COLO829 (cell line): Measurements from ENCODE around the gene PGGHG.
"Not testable (repeated sequence)": the region's sequence is repeated elsewhere in the genome, so short reads cannot be mapped to it uniquely, and the experiment has no call there.

Experiments
- DNase-seq: peaks from one replicate; pipeline ENCODE4 v3.0.0; 2012; ENCODE audit warnings: low spot score

PGGHG gene

GRCh38 chr11:313787-314553, 25.0 kb downstream of the PGGHG start, which contains the start of gene IFITM1:
IFITM1 (plus strand) TSS chr11:314040; CDS start chr11:314171, 131 bp downstream.
- DNase-seq, result no peak

GRCh38 chr11:314554-314875, 25.6 kb downstream of the PGGHG start:
- not testable (repeated sequence) for DNase-seq

GRCh38 chr11:315051-315481, 26.1 kb downstream of the PGGHG start:
- no peak for DNase-seq

GRCh38 chr11:315516-315994, 26.6 kb downstream of the PGGHG start:
- DNase-seq, result no peak

- no peak for DNase-seq
Measured at GRCh38 chr11:316031-316701, 27.2 kb downstream of the PGGHG start.

DNA sequence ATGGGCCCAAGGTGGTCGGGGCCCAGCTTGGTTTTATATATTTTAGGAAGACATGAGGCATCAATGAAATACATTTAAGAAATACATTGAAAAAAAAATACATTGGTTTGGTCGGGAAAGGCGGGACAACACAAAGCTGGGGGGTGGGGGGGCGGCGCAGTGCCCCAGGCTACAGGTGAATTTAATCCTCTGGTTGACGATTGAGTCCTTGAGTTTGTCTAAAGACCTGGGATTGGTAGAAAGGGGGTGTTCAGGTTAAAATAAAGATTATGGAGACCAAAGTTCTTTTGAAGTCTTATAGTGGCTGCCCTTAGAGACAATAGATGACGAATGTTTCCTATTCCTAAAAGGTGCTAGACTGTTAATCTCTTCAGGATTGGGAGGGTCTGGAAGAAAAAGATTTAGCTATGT, 28.0 kb downstream of the PGGHG start:
- DNase-seq, result no peak

DNA sequence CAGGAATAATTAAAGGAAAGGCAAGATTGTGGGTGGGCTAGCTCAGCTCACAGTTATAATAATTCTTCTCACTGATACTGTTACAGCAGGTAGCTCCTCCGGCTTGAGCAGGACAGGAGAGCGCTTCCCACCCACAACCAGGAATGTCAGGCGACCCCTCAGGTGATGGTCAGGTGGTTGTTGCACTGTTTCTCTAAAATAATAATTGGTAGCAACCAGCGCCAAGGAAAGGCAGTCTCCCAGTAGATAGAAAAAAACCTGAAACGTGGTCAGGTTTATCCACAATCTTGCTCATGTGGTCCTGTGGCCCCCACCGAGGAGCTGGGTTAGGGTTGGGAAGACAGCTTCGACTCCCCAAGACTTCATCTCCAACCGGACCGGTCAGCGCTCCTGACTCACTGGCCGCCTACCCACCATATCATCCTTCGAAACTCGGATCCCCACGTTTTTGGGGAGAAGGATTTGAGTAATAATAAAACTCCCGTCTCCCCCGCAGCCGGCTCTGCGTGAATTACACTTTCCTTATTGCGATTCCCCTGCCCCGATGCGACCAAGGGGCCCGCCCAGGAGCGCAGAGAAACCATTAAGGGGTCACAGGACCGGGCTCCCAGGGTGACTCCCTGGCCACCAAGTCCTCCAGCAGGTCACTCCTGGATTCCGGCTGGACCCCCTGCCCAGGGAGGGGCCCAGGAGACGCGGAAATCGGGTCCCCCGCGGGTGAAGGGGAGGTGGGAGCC, 28.9 kb downstream of the PGGHG start:
- DNase-seq, result not testable (repeated sequence)

DNA sequence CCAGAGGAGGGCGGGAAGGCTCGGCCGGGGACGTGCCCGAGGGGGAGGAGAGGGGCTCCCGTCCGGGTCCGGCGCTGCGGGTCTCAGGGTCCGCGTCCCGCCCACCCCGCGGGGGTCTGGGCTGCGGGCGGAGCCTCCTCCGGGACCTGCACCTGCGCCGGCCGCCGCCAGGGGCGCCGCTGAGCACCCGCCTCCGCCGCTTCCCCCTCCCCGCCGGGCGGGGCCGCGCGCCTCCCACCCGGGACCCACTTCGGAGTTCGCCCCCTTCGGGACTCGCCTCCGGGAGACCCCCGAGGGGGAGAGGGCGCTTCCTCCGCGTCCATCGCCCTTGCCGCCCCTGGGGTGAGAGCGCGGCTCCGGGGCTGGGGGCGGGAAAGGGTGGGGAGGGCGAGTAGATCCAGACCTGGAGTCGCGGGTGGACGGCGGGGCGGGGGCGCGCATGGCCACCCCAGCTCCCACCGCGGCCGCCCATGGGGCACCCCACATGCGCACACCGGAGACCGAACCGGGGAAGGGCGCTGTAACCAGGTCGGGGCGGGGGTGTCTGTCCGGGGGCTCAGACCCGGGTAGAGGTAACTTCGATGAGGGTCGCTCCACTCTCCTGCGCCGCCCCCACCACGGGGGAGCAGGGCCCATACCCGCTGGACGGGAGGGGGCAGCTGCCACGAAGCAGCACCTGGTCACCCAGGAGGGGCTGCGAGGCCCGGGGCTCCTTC, 29.6 kb downstream of the PGGHG start:
- DNase-seq, result not testable (repeated sequence)

GRCh38 chr11:319121-319887, 30.4 kb downstream of the PGGHG start:
- not testable (repeated sequence) for DNase-seq

DNA sequence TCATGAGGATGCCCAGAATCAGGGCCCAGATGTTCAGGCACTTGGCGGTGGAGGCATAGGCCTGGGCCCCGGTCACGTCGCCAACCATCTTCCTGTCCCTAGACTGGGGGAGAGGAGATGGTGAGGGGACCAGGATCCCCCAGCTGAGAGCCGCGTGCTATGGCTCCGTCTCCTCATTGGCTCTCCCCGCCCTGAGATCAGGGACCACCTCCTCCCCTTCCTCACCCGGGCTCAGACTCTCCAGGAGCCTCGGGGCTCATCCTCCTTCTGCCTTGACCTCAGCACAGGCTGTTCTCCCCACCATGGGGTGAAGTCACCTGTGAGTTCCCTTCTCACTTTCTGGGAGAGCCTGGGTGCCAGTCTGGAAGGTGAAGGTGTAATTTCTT, 31.0 kb downstream of the PGGHG start:
- DNase-seq, result not testable (repeated sequence)

- DNase-seq, result no peak
Measured at GRCh38 chr11:324156-324555, 35.2 kb downstream of the PGGHG start.

GRCh38 chr11:324593-325517, 35.9 kb downstream of the PGGHG start:
- DNase-seq, result not testable (repeated sequence)

GRCh38 chr11:325796-326591, 37.1 kb downstream of the PGGHG start:
- no peak for DNase-seq

DNA sequence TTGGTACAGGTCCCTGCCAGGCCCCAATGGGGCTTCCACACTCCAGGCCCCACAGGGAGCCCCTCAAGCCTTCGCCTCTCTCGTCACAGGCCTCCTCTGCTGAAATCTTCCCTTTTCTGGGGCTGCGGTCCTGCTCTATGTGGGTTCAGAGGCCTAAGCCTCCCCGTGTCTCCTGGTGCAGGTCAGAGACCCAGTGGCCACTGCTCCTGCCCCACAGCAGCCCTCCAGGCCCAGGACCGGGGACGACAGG, 37.6 kb downstream of the PGGHG start:
- DNase-seq, result no peak

DNA sequence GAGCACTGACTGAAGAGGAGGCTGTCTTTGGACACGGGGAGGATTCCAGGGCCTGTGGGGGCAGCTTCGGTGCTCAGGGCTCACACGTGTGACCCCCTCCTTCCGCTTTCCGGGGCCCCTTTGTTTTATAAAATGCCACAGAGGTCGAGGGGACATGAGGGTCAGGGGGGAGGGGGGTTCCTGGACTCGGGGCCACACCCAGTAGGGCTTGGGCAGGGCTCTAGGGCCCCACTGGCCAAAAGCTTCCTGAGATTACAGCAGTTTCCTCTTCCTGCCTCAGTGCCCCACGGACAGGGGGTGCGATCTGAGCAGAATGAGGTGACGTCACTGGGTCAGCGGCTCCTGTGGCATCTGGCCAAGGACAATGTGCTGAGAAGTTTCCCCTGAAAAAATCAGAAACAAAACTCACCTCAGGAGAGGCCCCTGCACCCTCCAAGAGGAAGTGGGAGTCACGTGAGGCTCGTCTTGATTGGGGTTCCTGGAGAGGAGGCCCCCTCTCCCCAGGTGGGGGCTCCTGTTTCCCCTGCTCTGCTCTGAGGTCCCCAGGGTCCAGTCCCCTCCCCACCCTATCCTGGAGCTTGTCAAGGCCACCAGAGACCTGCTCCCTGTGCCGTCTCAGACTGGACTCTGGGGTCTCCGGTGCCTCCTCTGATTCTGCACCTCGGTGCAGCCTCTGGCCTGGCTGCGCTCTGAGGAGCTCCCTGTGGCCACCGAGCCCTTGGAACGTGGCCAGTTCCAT, 38.1 kb downstream of the PGGHG start:
- DNase-seq, result no peak

DNA sequence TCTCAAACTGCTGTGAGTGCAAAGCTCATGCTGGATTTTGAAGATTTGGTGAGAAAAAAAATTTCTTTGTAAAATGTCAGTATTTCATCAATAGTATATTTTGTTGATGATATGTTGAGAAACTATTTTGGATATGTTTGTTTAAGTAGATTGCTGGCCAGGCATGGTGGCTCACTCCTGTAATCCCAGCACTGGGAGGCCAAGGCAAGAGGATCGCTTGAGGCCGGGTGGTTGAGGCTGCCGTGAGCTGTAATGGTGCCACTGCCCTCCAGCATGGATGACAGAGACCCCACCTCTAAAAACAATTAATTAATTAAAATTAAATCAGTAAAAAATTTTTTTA, 38.6 kb downstream of the PGGHG start:
- no peak for DNase-seq

GRCh38 chr11:328012-328411, 39.1 kb downstream of the PGGHG start:
- DNase-seq, result no peak

DNA sequence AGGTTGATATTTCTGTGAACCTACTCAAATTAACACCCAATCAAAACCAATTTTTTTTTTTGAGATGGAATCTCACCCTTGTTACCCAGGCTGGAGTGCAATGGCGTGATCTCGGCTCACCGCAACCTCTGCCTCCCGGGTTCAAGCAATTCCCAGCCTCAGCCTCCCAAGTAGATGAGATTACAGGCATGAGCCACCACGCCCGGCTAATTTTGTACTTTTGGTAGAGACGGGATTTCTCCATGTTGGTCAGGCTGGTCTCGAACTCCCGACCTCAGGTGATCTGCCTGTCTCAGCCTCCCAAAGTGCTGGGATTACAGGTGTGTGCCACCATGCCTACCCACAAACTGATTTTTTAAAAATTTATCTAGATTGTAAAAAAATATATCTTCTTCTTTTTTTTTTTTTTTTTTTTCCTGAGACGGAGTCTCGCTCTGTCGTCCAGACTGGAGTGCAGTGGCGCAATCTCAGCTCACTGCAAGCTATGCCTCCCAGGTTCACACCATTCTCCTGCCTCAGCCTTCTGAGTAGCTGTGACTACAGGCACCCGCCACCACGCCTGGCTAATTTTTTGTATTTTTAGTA, 39.7 kb downstream of the PGGHG start:
- DNase-seq, result not testable (repeated sequence)

- DNase-seq, result no peak
Measured at GRCh38 chr11:329886-330253, 40.9 kb downstream of the PGGHG start.
